NCI-H446 treated with DMSO at 0.1 percent for 48 hours (cell line): ENCODE results near the gene RIT2.

Experiments
- DNase-seq: peaks from one replicate; lab custom pipeline; 2025; lab: John Stamatoyannopoulos, UW

Gene RIT2

GRCh38 chr18:42929181-42929580 lies 186.3 kb downstream of the RIT2 start:
- DNase-seq, result no peak

DNA sequence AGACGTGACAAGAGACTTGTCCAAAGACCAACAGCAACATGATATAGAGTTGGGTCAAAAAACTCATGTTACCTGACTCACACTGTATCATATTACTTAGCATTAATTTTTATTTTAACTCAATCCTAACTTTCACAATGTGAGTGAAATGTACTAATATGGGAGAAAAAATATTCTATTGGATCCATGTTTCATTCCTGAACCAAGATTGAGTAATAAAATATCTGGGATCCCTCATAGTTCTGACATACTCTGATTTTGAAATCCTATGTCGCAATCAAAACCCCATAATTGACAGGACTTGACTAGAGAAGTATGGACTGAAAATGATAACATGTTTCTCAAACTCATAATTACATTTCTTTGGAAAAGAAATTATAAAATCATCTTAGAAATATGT lies 190.4 kb downstream of the RIT2 start:
- DNase-seq, result no peak

DNA sequence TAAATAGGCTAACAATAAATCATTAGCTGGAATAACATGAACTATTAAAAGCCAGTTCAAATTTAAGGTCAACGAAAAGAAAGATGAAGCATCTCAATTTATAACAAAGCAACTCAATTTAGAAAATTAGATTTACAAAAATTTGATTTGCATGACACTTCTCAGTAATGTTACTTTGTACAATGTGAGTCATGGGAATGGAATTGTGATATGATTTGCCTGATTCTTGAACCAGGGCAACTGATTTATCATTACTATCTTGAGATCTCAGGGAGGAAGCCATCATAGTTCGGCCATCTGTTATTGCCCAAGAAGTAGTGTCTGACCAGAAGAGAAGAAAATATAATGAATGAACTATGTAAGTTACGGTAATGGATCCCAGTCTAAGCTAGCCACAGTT lies 193.1 kb downstream of the RIT2 start:
- DNase-seq, result no peak

DNA sequence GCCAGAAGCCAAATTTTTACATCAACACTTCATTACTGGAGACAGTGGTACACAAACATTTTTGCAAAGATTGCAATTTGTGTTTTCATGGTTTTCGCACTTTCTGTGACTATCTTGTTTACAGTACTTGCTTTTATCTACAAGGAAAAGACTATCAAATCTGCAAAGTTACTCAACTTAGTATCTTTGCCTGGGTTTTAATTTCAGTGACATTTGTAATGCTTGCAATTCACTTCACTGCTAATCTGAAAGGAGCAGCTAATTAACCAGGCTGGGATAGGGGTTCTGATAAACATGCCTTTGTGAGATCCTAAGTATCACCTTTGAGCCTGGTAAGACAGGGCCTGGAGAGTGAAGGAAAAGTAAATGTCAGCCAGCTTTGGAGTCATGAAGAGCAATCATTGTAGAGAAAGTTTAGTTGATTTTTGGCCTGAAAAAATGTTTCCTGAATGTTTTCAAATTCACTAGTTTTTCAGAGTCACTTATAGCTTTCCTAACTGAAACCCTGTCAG lies 194.2 kb downstream of the RIT2 start:
- DNase-seq, result no peak

- DNase-seq, result no peak
These were observed 194.9 kb downstream of the RIT2 start for GRCh38 chr18:42920621-42921020.

DNA sequence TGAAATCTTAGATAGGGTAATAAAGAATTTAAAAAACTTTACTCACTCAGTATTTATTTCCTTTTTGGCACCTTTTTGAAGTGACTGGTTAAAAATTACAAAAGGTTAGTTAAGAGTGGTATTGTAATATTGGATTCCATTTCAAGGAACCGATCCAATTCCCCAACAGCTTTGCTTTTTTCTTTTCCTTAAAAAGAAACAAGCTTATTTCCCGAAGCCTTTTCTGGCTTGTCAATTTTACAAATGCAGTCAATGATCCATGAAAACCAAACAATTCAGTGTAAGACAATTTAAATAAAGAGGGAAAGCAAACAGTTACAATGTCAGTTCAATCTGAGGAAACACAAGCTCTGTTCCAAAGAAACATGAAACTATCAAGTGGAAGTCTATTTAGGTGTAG lies 200.2 kb downstream of the RIT2 start:
- peak; percentile 15 for DNase-seq

GRCh38 chr18:42914476-42914875 lies 201.0 kb downstream of the RIT2 start:
- no peak for DNase-seq

DNA sequence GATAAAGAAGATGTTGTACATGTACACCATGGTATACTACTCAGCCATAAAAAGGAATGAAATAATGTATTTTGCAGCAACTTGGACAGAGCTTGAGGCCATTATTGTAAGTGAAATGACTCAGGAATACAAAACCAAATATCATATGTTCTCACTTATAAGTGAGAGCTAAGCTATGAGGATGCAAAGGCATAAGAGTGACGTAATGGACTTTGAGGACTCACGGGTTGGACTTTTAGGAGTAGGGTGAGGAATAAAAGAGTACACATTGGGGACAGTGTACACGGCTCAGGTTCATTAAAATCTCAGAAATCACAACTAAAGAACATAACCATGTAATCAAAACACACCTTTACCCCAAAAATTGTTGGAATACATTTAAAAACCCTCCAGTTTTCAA lies 206.4 kb downstream of the RIT2 start:
- DNase-seq, result no peak

DNA sequence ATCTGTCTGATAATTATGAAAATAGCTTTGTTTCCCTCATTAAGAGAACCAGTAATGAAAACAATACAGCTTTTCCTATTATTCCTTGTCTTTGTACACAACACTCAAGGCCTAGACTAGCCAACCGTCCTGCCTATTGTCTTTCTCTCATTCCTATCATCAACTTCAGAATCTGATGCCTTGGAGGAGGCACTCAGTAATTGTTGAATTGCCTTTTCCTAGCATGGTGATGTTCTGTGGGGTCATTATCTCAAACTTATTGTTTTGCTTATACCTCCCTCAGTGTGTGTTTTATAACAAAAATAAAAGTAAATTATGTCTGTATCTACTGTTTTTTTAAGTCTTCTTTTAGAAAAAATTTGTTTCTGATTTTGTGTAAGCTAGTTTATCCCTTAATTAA lies 208.7 kb downstream of the RIT2 start:
- no peak for DNase-seq

- DNase-seq, result no peak
These were observed 214.3 kb downstream of the RIT2 start for GRCh38 chr18:42901161-42901560.

GRCh38 chr18:42893977-42894376 lies 221.5 kb downstream of the RIT2 start:
- DNase-seq, result no peak

- DNase-seq, result no peak
These were observed 223.3 kb downstream of the RIT2 start for GRCh38 chr18:42892181-42892580.

DNA sequence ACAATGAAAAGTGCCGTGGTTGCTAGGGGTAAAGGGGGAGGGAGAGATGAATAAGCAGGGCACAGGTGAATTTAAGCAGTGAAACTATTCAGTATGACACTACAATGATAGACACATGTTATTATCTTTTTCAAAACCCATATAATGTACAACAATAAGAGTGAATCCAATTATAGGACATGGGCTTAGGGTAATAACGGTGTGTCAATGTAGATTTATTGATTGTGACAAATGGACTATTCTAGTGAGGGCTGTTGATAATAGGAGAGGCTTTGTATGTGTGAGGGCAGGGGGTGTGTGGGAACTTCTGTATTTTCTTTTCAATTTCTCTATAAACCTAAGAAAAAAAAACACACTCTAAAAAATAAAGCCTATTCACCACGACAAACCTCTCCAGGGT lies 223.8 kb downstream of the RIT2 start:
- no peak for DNase-seq

GRCh38 chr18:42883169-42883568 lies 232.3 kb downstream of the RIT2 start:
- DNase-seq, result no peak

DNA sequence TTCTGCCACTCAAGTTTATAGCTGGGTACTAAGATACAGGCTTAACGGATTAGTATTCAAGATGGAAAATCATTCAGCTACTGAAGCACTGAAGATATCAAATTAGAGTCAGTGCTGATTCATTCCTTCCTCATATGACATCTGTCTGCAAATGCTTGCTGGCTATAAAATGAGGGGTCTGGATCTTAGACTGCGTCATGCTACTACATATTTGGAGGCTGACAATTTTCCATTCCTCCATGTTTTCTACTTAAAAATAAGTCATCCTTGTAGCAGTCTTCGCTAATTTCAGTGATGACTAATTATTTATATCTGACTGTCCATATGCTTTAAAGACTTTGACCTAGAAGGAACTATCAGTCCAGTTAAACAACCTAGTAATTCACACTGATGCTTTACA lies 233.4 kb downstream of the RIT2 start:
- no peak for DNase-seq

DNA sequence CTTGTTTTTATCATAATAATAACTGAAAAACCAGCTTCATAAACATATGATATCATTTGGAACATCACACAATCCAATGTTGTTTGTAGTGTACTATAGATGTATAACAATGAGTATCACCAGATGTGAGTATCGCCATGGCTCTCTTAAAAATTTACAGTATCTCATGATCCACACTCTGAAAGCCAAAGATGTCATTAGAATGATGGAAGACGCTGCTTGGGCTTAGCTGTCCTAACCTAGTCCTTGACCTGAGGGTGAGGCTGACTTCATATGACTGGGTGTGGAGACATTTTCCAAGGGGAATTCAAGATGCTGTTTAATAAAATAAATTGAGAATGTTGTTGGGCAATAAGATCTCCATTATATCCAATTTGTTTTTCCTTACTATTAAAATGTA lies 242.6 kb downstream of the RIT2 start:
- no peak for DNase-seq

- DNase-seq, result no peak
These were observed 250.6 kb downstream of the RIT2 start for GRCh38 chr18:42864876-42865275.

GRCh38 chr18:42861271-42861670 lies 254.2 kb downstream of the RIT2 start:
- no peak for DNase-seq

DNA sequence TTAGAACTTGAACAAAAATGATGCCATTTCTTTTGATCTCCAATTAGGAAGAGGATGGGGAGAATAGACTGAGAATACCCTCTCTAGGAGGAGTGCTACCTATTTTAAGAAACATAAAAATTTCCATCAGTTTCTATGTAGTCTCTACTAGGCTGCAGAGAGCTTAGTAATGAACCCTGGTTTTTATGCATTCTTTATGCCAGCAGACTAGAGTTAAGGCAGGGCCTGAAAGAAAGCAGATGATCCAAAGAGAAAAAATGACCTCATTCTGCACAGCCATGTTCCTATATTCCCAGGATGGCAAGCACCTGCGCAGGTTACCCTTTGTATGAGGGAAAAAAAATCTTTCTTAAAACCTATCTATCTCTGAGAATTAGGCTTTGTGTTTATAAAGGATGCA lies 254.9 kb downstream of the RIT2 start:
- no peak for DNase-seq

GRCh38 chr18:42860011-42860410 lies 255.5 kb downstream of the RIT2 start:
- no peak for DNase-seq

DNA sequence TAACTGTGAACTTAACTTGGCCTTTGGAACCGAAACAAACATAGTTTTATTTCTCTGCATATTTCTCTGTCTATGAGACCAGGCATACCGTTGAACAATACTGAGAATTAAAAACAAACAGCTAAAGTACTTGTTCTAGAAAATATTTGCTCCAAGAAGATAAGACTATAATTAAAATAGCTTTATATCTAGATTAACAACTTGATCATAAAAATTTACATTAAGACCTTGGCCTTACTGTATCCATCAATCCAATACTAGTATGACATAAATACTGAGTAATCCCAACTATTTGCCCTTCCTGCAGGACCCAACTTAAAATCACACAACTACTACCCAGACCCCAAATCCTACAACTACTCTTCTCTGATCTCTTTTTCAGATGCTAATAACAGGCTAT lies 260.9 kb downstream of the RIT2 start:
- DNase-seq, result no peak

- no peak for DNase-seq
These were observed 265.1 kb downstream of the RIT2 start for GRCh38 chr18:42850174-42851083.

GRCh38 chr18:42839408-42839807 lies 276.1 kb downstream of the RIT2 start:
- DNase-seq, result no peak
